Esophagus muscularis mucosa (tissue), 4 donors: Measurements from ENCODE around the gene SPOUT1.
"Not testable (repeated sequence)": the region's sequence is repeated elsewhere in the genome, so short reads cannot be mapped to it uniquely, and the experiment has no call there.

Experiments used
- EP300 ChIP-seq: sonication (generic); formaldehyde crosslinking; IDR thresholded peaks from one replicate; pipeline ENCODE4 v1.6.1; 2017; ENCODE audit warnings: antibody characterized with exemption
- POLR2AphosphoS5 ChIP-seq, 2 donors: sonication (generic); formaldehyde crosslinking; IDR thresholded peaks; one replicate each; pipeline ENCODE4 v1.6.1; 2017; ENCODE audit warnings: antibody characterized with exemption in 2 of 2
- TF ChIP-seq, protein P1 (sequence below), 3 experiments: fragments of 200-600 bp in 2 of 3; fragments of 450-650 bp in 1 of 3; sonication (generic) in 2 of 3; IDR thresholded peaks; one replicate each; pipeline ENCODE4 v1.5.1; 2017 to 2019; ENCODE audit warnings: antibody characterized with exemption in 3 of 3, mild to moderate bottlenecking in 2 of 3, moderate library complexity in 1 of 3

DNA sequence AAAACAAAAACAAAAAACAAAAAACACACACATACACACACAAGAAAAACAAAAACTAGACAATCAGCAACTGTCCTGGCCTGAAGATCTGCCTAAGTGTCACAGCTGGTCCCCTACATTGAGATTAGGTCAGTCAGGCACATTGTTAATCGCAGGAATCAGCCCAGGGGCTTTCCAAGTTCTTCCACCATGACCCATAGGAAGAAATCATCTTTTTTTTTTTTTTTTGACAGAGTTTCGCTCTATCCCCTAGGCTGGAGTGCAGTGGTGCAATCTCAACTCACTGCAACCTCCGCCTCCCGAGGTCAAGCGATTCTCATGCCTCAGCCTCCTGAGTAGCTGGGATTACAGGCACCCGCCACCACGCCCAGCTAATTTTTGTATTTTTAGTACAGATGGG, 13.6 kb upstream of the SPOUT1 start:
- TF ChIP-seq, protein P1, sequence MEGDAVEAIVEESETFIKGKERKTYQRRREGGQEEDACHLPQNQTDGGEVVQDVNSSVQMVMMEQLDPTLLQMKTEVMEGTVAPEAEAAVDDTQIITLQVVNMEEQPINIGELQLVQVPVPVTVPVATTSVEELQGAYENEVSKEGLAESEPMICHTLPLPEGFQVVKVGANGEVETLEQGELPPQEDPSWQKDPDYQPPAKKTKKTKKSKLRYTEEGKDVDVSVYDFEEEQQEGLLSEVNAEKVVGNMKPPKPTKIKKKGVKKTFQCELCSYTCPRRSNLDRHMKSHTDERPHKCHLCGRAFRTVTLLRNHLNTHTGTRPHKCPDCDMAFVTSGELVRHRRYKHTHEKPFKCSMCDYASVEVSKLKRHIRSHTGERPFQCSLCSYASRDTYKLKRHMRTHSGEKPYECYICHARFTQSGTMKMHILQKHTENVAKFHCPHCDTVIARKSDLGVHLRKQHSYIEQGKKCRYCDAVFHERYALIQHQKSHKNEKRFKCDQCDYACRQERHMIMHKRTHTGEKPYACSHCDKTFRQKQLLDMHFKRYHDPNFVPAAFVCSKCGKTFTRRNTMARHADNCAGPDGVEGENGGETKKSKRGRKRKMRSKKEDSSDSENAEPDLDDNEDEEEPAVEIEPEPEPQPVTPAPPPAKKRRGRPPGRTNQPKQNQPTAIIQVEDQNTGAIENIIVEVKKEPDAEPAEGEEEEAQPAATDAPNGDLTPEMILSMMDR (IDR thresholded peaks at IDR 0.05): not testable (repeated sequence)
- not testable (repeated sequence) for TF ChIP-seq POLR2AphosphoS5 (IDR thresholded peaks at IDR 0.05); EP300
